Lung (tissue), 16 donors: ENCODE measurements around the gene VIPR1. TPM values are rescaled to one million over a fixed set of nuclear protein-coding genes. Genes with fewer than 3 reads are reported as not detected.

Experiments used
- ATAC-seq: fragments of 200-7000 bp; cut with Tn5 transposase; one replicate; pipeline ENCODE4 v1.9.1; 2020; ENCODE audit warnings: moderate number of reproducible peaks; ENCODE audit not compliant: insufficient read depth, low FRiP score
- DNase-seq, 3 donors: peaks; one replicate each; pipeline ENCODE4 v3.0.0-alpha.2; 2013 to 2017
- H3K27ac ChIP-seq, 2 donors: one replicate each; pipeline ENCODE4 v1.5.1; 2013; ENCODE audit warnings: mild to moderate bottlenecking in 2 of 2, moderate library complexity in 2 of 2, control low read depth in 1 of 2, inconsistent platforms in 1 of 2, low read depth in 1 of 2, low read length in 1 of 2
- H3K27me3 ChIP-seq, 3 donors: one replicate each; pipeline ENCODE4 v1.5.1; 2013; ENCODE audit warnings: low read length in 2 of 3; ENCODE audit not compliant: control insufficient read depth in 3 of 3, insufficient read depth in 3 of 3
- H3K36me3 ChIP-seq, 4 donors: one replicate each; pipeline ENCODE4 v1.5.1; 2013; ENCODE audit warnings: low read length in 4 of 4, mild to moderate bottlenecking in 1 of 4, moderate library complexity in 1 of 4; ENCODE audit not compliant: control insufficient read depth in 4 of 4, insufficient read depth in 4 of 4
- H3K4me1 ChIP-seq, 5 donors: one replicate each; pipeline ENCODE4 v1.5.1; 2013; ENCODE audit warnings: low read length in 5 of 5, mild to moderate bottlenecking in 2 of 5, moderate library complexity in 1 of 5; ENCODE audit not compliant: control insufficient read depth in 5 of 5, insufficient read depth in 5 of 5
- H3K4me3 ChIP-seq: one replicate; pipeline ENCODE4 v1.5.1; 2013; ENCODE audit warnings: mild to moderate bottlenecking, control low read depth, moderate library complexity
- H3K9ac ChIP-seq, 2 donors: one replicate each; pipeline ENCODE4 v1.5.1; 2013; ENCODE audit warnings: low read length in 2 of 2, control low read depth in 1 of 2; ENCODE audit not compliant: insufficient read depth in 1 of 2
- H3K9me3 ChIP-seq, 4 donors: one replicate each; pipeline ENCODE4 v1.5.1; 2013; ENCODE audit warnings: low read length in 3 of 4, mild to moderate bottlenecking in 1 of 4, moderate library complexity in 1 of 4; ENCODE audit not compliant: control insufficient read depth in 4 of 4, insufficient read depth in 3 of 4
- WGBS, 2 donors: extraction: QIAGEN DNeasy Blood & Tissue Kit; methylation state at CpG; one replicate each; pipeline ENCODE4 v1.1.7; 2013; 5-methylcytosine and 5-hydroxymethylcytosine counted together
- long read RNA-seq, 5 donors: transcript quantifications; one replicate each; lab custom pipeline, GENCODE V29; 2026
- polyA plus RNA-seq, 2 donors: library from polyadenylated mRNA; stranded (reverse); fragments of 200-250 nt; gene quantifications; one replicate each; pipeline ENCODE4 v1.2.1, GENCODE V29; 2013
- total RNA-seq, 2 donors: library from RNA; depleted of rRNA in 1 of 2; stranded (reverse); fragments of >200 nt in 1 of 2; gene quantifications; one replicate each; pipeline ENCODE4 v1.2.1, GENCODE V29; 2014 to 2021
- TF ChIP-seq, protein P1 (sequence below): IDR thresholded peaks from 2 replicates; pipeline ENCODE4 v1.5.1; 2012; ENCODE audit warnings: mild to moderate bottlenecking; ENCODE audit errors: control extremely low read depth, extremely low read depth
- donor health status: control.
- donor health status: control.
- donor health status: Bipolar disorder and iron deficiency.
- donor health status: healthy.
- donor health status: DM: yes; HTN: yes; CAD: no.

Gene VIPR1, protein sequence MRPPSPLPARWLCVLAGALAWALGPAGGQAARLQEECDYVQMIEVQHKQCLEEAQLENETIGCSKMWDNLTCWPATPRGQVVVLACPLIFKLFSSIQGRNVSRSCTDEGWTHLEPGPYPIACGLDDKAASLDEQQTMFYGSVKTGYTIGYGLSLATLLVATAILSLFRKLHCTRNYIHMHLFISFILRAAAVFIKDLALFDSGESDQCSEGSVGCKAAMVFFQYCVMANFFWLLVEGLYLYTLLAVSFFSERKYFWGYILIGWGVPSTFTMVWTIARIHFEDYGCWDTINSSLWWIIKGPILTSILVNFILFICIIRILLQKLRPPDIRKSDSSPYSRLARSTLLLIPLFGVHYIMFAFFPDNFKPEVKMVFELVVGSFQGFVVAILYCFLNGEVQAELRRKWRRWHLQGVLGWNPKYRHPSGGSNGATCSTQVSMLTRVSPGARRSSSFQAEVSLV
- total RNA-seq (10 to 100 TPM; 24.8 to 77.0 TPM), polyA plus RNA-seq (10 to 100 TPM; 52.9 to 89.8 TPM)
- long read RNA-seq, donor 1, partial matches to known transcripts, result 0 of 2 reads
- long read RNA-seq, donor 1, other reads (novel, unspliced or antisense), result 0 of 2 reads
- long read RNA-seq, donor 2, partial matches to known transcripts, result 0 of 1 reads
- long read RNA-seq, donor 2, other reads (novel, unspliced or antisense), result 0 of 1 reads
- long read RNA-seq, donor 3, partial matches to known transcripts, result 0 of 1 reads
- long read RNA-seq, donor 3, other reads (novel, unspliced or antisense), result 0 of 1 reads
- long read RNA-seq, donor 4, result 0 reads
- long read RNA-seq, donor 5, result 0 reads

DNA sequence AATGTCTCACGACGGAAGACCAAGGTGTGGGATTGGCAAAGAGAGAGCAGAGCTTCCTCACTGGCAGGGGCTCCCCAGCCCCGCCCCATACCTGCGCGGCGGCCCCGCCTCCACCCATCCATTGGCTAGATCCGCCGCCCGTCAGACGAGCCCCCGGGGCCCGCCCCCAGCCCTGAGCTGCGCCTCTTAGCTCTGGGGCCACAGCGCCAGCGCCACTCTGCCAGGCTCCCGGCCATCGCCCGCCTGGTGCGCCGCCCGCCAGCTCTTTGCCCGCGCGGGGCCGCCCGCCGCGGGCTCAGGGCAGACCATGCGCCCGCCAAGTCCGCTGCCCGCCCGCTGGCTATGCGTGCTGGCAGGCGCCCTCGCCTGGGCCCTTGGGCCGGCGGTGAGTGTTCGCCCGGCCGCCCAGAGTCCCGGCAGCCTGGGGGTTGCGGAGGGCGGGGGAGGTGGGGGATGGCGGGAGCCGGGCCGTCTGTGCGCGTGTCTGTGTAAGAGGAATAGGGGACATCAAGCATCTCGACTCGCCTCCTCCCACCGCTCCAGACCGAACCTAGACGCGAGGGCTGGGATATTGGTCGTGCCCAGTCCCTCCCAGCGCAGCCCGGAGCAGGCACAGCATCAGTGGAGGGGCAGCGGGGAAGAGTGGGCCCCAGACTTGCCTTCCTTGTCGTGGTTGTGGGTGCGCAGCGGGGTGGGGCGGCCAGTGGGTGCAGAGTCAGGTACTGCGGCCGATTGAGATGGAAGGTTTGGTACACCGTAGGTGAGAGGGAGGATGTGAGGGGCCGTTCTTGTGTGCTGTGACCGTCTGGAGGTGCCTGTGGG, at the start of gene VIPR1:
Gene VIPR1, plus strand, starts transcription at position 215 of the 822 bp plus-strand sequence. Its CDS starts 93 bp downstream, at position 308.
- WGBS, 2 donors, result 7 to 13% methylated on average over 55 to 69 of the region's 69 CpGs
- peak within 1 kb of the TSS in 1 of 2 donors; percentile 86 for H3K27ac ChIP-seq

DNA sequence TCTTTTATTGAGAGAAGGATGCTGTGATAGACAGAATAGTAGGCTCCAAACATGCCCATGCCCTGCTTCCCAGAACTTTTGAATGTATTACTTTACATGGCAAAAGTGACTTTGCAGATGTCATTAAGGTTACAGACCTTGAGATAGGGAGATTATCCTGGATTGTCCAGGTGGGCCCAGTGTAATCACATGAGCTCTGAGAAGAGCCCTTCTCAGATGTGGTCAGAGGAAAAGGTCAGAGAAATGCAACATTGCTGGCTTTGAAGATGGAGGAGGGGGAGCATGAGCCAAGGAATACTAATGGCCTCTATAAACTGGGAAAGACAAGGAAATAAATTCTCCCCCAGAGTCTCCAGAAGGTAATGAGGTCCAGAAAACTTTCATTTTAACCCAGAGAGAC, 46.2 kb upstream of the VIPR1 start:
- Histone ChIP-seq H3K9me3 (peaks cover 0 to 2% (median 0%) of the 10 kb centered on the region in 4 donors), H3K27me3 (no peaks in the 10 kb centered on the region), H3K4me1 (peaks cover 0 to 3% (median 0%) of the 10 kb centered on the region in 5 donors), H3K36me3 (no peaks in the 10 kb centered on the region), H3K9ac (no peak overlapping the region), H3K27ac (no peak overlapping the region), H3K4me3 (no peak overlapping the region)
- TF ChIP-seq, protein P1, sequence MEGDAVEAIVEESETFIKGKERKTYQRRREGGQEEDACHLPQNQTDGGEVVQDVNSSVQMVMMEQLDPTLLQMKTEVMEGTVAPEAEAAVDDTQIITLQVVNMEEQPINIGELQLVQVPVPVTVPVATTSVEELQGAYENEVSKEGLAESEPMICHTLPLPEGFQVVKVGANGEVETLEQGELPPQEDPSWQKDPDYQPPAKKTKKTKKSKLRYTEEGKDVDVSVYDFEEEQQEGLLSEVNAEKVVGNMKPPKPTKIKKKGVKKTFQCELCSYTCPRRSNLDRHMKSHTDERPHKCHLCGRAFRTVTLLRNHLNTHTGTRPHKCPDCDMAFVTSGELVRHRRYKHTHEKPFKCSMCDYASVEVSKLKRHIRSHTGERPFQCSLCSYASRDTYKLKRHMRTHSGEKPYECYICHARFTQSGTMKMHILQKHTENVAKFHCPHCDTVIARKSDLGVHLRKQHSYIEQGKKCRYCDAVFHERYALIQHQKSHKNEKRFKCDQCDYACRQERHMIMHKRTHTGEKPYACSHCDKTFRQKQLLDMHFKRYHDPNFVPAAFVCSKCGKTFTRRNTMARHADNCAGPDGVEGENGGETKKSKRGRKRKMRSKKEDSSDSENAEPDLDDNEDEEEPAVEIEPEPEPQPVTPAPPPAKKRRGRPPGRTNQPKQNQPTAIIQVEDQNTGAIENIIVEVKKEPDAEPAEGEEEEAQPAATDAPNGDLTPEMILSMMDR, result no peak
- ATAC-seq (no peak), DNase-seq (no peak)

More for the DNA sequence above, at the start of gene VIPR1:
- Histone ChIP-seq H3K4me3 (peak within 1 kb of the TSS; percentile 74), H3K36me3 (no peaks in the 10 kb centered on the region), H3K27me3 (peaks cover 0 to 31% (median 22%) of the 10 kb centered on the region in 3 donors), H3K4me1 (peaks cover 0 to 23% (median 0%) of the 10 kb centered on the region in 5 donors), H3K9me3 (no peaks in the 10 kb centered on the region), H3K9ac (no peak within 1 kb of the TSS)
- ATAC-seq (peak; percentile 95), DNase-seq (peak; percentile 56 to 79 (median 75))
- TF ChIP-seq, protein P1, result no peak

DNA sequence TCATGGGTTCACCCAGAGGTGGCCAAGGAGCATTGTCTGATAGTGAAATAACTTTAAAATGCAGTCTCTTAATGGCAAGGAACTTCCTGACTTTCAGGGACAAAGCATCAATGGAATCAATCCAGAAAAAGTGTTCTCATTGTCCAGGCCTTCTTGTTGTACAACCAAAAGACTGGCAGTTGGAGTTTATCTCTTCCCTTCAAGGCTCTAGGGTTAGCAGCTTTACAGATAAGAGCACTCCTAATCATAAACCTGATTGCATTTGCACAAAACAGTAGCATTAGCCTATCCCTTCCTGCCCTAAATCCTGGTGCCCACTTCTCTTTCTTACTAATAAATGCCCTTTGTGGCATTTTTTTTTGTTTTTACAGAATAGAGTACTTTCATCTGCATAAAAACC, 43.3 kb upstream of the VIPR1 start:
- Histone ChIP-seq H3K9me3 (no peaks in the 10 kb centered on the region), H3K36me3 (no peaks in the 10 kb centered on the region), H3K27me3 (no peaks in the 10 kb centered on the region), H3K9ac (no peak overlapping the region), H3K4me3 (no peak overlapping the region), H3K27ac (no peak overlapping the region), H3K4me1 (no peaks in the 10 kb centered on the region)
- DNase-seq (no peak), ATAC-seq (no peak)
- TF ChIP-seq, protein P1, result no peak
